ENCODE measurements around the gene EFL1. TPM values are rescaled to one million over a fixed set of nuclear protein-coding genes. Genes with fewer than 3 reads are reported as not detected.

The EFL1 gene
- total RNA-seq, 1 donor from 2014 or later = 13.8 TPM

DNA sequence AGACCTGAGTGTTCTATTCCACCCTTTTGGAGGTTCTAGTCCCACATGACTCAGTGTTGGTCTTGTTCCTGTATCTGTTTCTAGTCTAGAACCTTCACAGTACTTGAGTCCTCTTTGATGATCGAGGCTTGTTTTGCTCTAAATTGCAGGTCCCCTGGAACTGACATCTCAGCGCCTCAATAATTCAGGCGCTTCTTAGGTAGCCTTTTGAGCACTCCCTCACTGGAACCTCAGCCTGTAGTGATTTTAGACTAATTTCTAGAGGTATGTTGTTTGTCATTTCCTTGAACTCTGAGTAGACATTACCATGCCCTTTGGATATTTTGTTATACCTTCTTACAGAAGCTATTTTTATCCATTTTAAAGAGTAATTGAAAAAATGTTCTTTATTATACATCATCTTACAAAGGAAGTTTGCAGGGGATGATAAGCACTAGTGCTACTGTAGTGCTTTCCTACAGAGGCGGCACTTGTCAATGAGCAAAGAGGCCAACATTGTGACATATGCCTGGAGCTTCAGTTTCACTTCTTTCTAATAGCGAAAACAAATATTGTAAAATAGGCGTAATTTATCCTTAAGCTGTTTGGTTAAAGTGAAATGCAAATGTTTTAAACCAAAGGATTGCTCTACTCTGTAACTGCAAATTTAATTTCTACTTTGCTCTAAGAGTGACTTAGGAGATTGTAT lies 75.7 kb downstream of the EFL1 start:
- intact Hi-C loops (cut with DNase I) = no loop called here
- no peaks in the 10 kb centered on the region for H3K9me3 ChIP-seq
- DNase-seq (no peak), ATAC-seq (peak; percentile 50)
- no peaks in the 10 kb centered on the region for H3K27me3 ChIP-seq
- H3K4me3 ChIP-seq = no peak overlapping the region
- H3K4me1 ChIP-seq = no peaks in the 10 kb centered on the region
- no peak for TF ChIP-seq CTCF (IDR thresholded peaks at IDR 0.05)
- H3K27ac ChIP-seq = no peak overlapping the region
- no peaks in the 10 kb centered on the region for H3K36me3 ChIP-seq

DNA sequence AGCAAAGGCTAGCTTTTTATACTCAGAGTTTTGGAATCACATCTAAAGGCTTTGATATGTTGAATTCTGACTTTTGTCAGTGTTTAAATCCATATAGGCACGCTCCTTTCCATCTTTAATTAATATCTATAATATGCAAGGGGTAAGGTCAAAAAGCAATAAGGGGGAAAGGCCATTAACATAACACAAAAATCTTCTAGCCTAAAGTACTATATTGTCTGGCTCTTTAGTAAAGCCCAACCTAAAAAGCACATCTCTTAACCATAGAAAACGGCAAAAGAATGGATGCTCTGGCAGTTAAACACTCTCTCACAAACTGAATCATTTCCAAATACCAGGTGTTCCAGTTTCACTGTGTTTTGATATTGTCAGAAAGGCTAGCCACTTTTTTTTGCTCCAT lies 76.4 kb downstream of the EFL1 start:
- H3K9me3 ChIP-seq = no peaks in the 10 kb centered on the region
- ATAC-seq (no peak), DNase-seq (no peak)
- H3K4me1 ChIP-seq = no peaks in the 10 kb centered on the region
- no peak overlapping the region for H3K27ac ChIP-seq
- intact Hi-C loops (cut with DNase I) = no loop called here
- TF ChIP-seq CTCF (IDR thresholded peaks at IDR 0.05) = no peak
- no peaks in the 10 kb centered on the region for H3K36me3 ChIP-seq
- no peaks in the 10 kb centered on the region for H3K27me3 ChIP-seq
- no peak overlapping the region for H3K4me3 ChIP-seq

GRCh38 chr15:82184776-82185175 lies 77.8 kb downstream of the EFL1 start:
- Histone ChIP-seq H3K9me3 (no peaks in the 10 kb centered on the region), H3K4me1 (no peaks in the 10 kb centered on the region), H3K27ac (no peak overlapping the region), H3K4me3 (no peak overlapping the region), H3K27me3 (no peaks in the 10 kb centered on the region), H3K36me3 (no peaks in the 10 kb centered on the region)
- intact Hi-C loops (cut with DNase I) = no loop called here
- DNase-seq (no peak), ATAC-seq (no peak)
- no peak for TF ChIP-seq CTCF (IDR thresholded peaks at IDR 0.05)

DNA sequence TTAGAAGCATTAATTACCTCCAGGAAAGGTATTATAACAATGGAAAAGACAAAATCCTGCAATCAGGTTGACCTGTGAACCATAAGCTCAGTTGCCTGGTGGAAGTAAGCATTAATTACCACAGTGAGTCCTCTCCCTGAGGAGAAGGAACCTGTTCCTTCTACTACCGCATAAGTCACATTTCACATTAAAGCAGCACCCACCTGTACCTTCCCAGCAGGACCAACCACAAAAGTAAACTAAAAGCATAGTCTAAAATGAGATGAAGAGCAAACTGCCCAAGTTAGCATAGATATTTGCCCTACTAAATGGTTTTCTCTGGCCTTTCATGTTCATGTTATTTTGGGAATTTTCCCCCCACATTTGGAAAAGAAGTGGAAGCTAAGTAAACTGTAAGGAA lies 78.2 kb downstream of the EFL1 start:
- Histone ChIP-seq H3K27me3 (no peaks in the 10 kb centered on the region), H3K27ac (no peak overlapping the region), H3K4me1 (no peaks in the 10 kb centered on the region), H3K4me3 (no peak overlapping the region), H3K36me3 (no peaks in the 10 kb centered on the region), H3K9me3 (no peaks in the 10 kb centered on the region)
- intact Hi-C loops (cut with DNase I) = no loop called here
- DNase-seq (no peak), ATAC-seq (no peak)
- TF ChIP-seq CTCF (IDR thresholded peaks at IDR 0.05) = no peak

- H3K36me3 ChIP-seq = no peaks in the 10 kb centered on the region
- DNase-seq = no peak
- no peak for TF ChIP-seq CTCF (IDR thresholded peaks at IDR 0.05)
- H3K9me3 ChIP-seq = no peaks in the 10 kb centered on the region
- no peak for ATAC-seq
- no peak overlapping the region for H3K27ac ChIP-seq
- H3K4me3 ChIP-seq = no peak overlapping the region
- intact Hi-C loops (cut with DNase I) = no loop called here
- H3K27me3 ChIP-seq = no peaks in the 10 kb centered on the region
- H3K4me1 ChIP-seq = no peaks in the 10 kb centered on the region
Measured at GRCh38 chr15:82183121-82184031, 79.2 kb downstream of the EFL1 start.
